K562 (cell line): ENCODE results near the gene FCGBP.

Experiments
- CTBP1 ChIP-seq: fragments of 450-650 bp; IDR thresholded peaks from 2 replicates; pipeline ENCODE4 v1.6.1; 2016; ENCODE audit warnings: borderline replicate concordance
- GTF3C2 ChIP-seq: IDR thresholded peaks from 3 replicates; pipeline ENCODE4 v1.6.1; 2011; ENCODE audit warnings: borderline replicate concordance, mild to moderate bottlenecking, moderate library complexity; ENCODE audit not compliant: insufficient read length; ENCODE audit errors: extremely low read depth
- POLR2AphosphoS2 ChIP-seq: IDR thresholded peaks from 2 replicates; pipeline ENCODE4 v1.6.1; 2012; ENCODE audit warnings: low read length, improper control_type of control experiment

GRCh38 chr19:39916851-39917396 is 17.5 kb downstream of the FCGBP start:
- TF ChIP-seq CTBP1 (no peak), POLR2AphosphoS2 (no peak), GTF3C2 (no peak)
